ENCODE measurements around the gene C5.

The C5 gene

GRCh38 chr9:121088576-121088975 lies 38.5 kb upstream of the C5 start:
- Histone ChIP-seq H3K27me3 (replicated peaks; ENCODE audit: insufficient read depth, low read length) (no peaks in the 10 kb centered on the region), H3K36me3 (replicated peaks; ENCODE audit: insufficient read depth, low read length) (peaks cover 4% of the 10 kb centered on the region; the same call in 1 of the 2 replicates), H3K27ac (ENCODE audit: low read length) (no peak overlapping the region), H3F3A (ENCODE audit: insufficient read depth, low read length) (no peaks in the 10 kb centered on the region), H3K4me3 (ENCODE audit: low read length) (no peak overlapping the region), H3K4me2 (ENCODE audit: low read depth, low read length) (no peak overlapping the region), H3K79me2 (ENCODE audit: low read length) (peaks cover 21% of the 10 kb centered on the region; the same call in 1 of the 2 replicates), H4K20me1 (ENCODE audit: insufficient read depth, low read length) (no peaks in the 10 kb centered on the region), H3K9me3 (replicated peaks; ENCODE audit: insufficient read depth, low read length) (no peaks in the 10 kb centered on the region), H3K9ac (ENCODE audit: low read length) (no peak overlapping the region), H3K4me1 (ENCODE audit: low read length) (no peaks in the 10 kb centered on the region), H2AFZ (ENCODE audit: low read length) (no peak overlapping the region), H3K9me2 (replicated peaks; ENCODE audit: insufficient read depth, low read length) (no peaks in the 10 kb centered on the region)
- no peak for DNase-seq
- TF ChIP-seq CTCF (IDR thresholded peaks at IDR 0.05; ENCODE audit: low read length): no peak
- no peak for TF ChIP-seq EZH2phosphoT487 (IDR thresholded peaks at IDR 0.05; ENCODE audit: low read length)
- TF ChIP-seq EZH2 (optimal IDR thresholded peaks at IDR 0.05; ENCODE audit: low read depth, low read length): no peak

GRCh38 chr9:121085661-121086060 lies 35.6 kb upstream of the C5 start:
- no peak for DNase-seq
- no peak overlapping the region for H2AFZ ChIP-seq (ENCODE audit: low read length)
- H3K4me1 ChIP-seq (ENCODE audit: low read length): no peaks in the 10 kb centered on the region
- no peak overlapping the region for H3K4me3 ChIP-seq (ENCODE audit: low read length)
- H3K9me2 ChIP-seq (replicated peaks; ENCODE audit: insufficient read depth, low read length): no peaks in the 10 kb centered on the region
- H3F3A ChIP-seq (ENCODE audit: insufficient read depth, low read length): no peaks in the 10 kb centered on the region
- H3K36me3 ChIP-seq (replicated peaks; ENCODE audit: insufficient read depth, low read length): peaks cover 4% of the 10 kb centered on the region; the same call in 1 of the 2 replicates
- TF ChIP-seq CTCF (IDR thresholded peaks at IDR 0.05; ENCODE audit: low read length): no peak
- TF ChIP-seq EZH2 (optimal IDR thresholded peaks at IDR 0.05; ENCODE audit: low read depth, low read length): no peak
- TF ChIP-seq EZH2phosphoT487 (IDR thresholded peaks at IDR 0.05; ENCODE audit: low read length): no peak
- H3K27ac ChIP-seq (ENCODE audit: low read length): no peak overlapping the region
- no peaks in the 10 kb centered on the region for H3K9me3 ChIP-seq (replicated peaks; ENCODE audit: insufficient read depth, low read length)
- H3K9ac ChIP-seq (ENCODE audit: low read length): no peak overlapping the region
- H3K27me3 ChIP-seq (replicated peaks; ENCODE audit: insufficient read depth, low read length): no peaks in the 10 kb centered on the region
- no peaks in the 10 kb centered on the region for H4K20me1 ChIP-seq (ENCODE audit: insufficient read depth, low read length)
- peaks cover 30% of the 10 kb centered on the region for H3K79me2 ChIP-seq (ENCODE audit: low read length)
- H3K4me2 ChIP-seq (ENCODE audit: low read depth, low read length): no peak overlapping the region

GRCh38 chr9:121082075-121082474 lies 32.0 kb upstream of the C5 start:
- Histone ChIP-seq H3K9me2 (replicated peaks; ENCODE audit: insufficient read depth, low read length) (no peaks in the 10 kb centered on the region), H3K9me3 (replicated peaks; ENCODE audit: insufficient read depth, low read length) (no peaks in the 10 kb centered on the region), H3K27me3 (replicated peaks; ENCODE audit: insufficient read depth, low read length) (no peaks in the 10 kb centered on the region), H3K79me2 (ENCODE audit: low read length) (peaks cover 60% of the 10 kb centered on the region), H4K20me1 (ENCODE audit: insufficient read depth, low read length) (no peaks in the 10 kb centered on the region), H3K4me3 (ENCODE audit: low read length) (no peak overlapping the region), H3K9ac (ENCODE audit: low read length) (no peak overlapping the region), H3K4me2 (ENCODE audit: low read depth, low read length) (no peak overlapping the region), H3F3A (ENCODE audit: insufficient read depth, low read length) (no peaks in the 10 kb centered on the region), H3K36me3 (replicated peaks; ENCODE audit: insufficient read depth, low read length) (no peaks in the 10 kb centered on the region; the same call in 1 of the 2 replicates), H3K27ac (ENCODE audit: low read length) (no peak overlapping the region), H3K4me1 (ENCODE audit: low read length) (no peaks in the 10 kb centered on the region), H2AFZ (ENCODE audit: low read length) (no peak overlapping the region)
- no peak for DNase-seq
- TF ChIP-seq CTCF (IDR thresholded peaks at IDR 0.05; ENCODE audit: low read length) (no peak), EZH2phosphoT487 (IDR thresholded peaks at IDR 0.05; ENCODE audit: low read length) (no peak), EZH2 (optimal IDR thresholded peaks at IDR 0.05; ENCODE audit: low read depth, low read length) (no peak)

Measured in MM.1S (cell line).